Measurements from ENCODE around the gene VGLL3. TPM values are rescaled to one million over a fixed set of nuclear protein-coding genes. Genes with fewer than 3 reads are reported as not detected.
A peak's percentile ranks its signal among the peaks of the same experiment; 100 is the strongest.

Gene VGLL3
- total and polyA plus RNA-seq, 3 donors from 2014 or later: 8.3 to 27.6 (median 14.3) TPM

- intact Hi-C loops (cut with DNase I; ENCODE audit: low total_unique reads): no loop called here
- Histone ChIP-seq H3K27ac (peak overlapping the region; percentile 73 to 96), H3K4me1 (peaks cover 4% of the 10 kb centered on the region), H3K27me3 (no peaks in the 10 kb centered on the region), H3K9me3 (no peaks in the 10 kb centered on the region), H3K4me3 (peak overlapping the region; percentile 67 to 75), H3K36me3 (ENCODE audit: low read depth, missing control alignments) (no peaks in the 10 kb centered on the region)
- WGBS, 2 donors: 6 to 7% methylated on average over 4 to 29 of the region's 29 CpGs
- no peak for TF ChIP-seq CTCF (IDR thresholded peaks at IDR 0.05)
- TF ChIP-seq POLR2A (IDR thresholded peaks at IDR 0.05): no peak
- no peak for DNase-seq
These were observed 776 bp downstream of the VGLL3 start for GRCh38 chr3:86990012-86990733.

- H3K9me3 ChIP-seq: no peaks in the 10 kb centered on the region
- no peaks in the 10 kb centered on the region for H3K36me3 ChIP-seq (ENCODE audit: low read depth, missing control alignments)
- intact Hi-C loops (cut with DNase I; ENCODE audit: low total_unique reads): no loop called here
- H3K4me1 ChIP-seq: peaks cover 4% of the 10 kb centered on the region
- no peak for TF ChIP-seq CTCF (IDR thresholded peaks at IDR 0.05)
- TF ChIP-seq POLR2A (IDR thresholded peaks at IDR 0.05): no peak
- WGBS, 2 donors: 21 to 36% methylated on average over 7 of the region's 7 CpGs
- peak overlapping the region; percentile 73 to 96 for H3K27ac ChIP-seq
- H3K27me3 ChIP-seq: no peaks in the 10 kb centered on the region
- DNase-seq: no peak
- H3K4me3 ChIP-seq: peak overlapping the region; percentile 67 to 75
These were observed 1.3 kb downstream of the VGLL3 start for GRCh38 chr3:86989611-86990010.

GRCh38 chr3:86989006-86989405 lies 1.9 kb downstream of the VGLL3 start:
- Histone ChIP-seq H3K27ac (peak overlapping the region; percentile 73 to 96), H3K4me3 (peak overlapping the region; percentile 67 to 75), H3K27me3 (no peaks in the 10 kb centered on the region), H3K36me3 (ENCODE audit: low read depth, missing control alignments) (no peaks in the 10 kb centered on the region), H3K4me1 (peaks cover 7% of the 10 kb centered on the region), H3K9me3 (no peaks in the 10 kb centered on the region)
- no peak for TF ChIP-seq POLR2A (IDR thresholded peaks at IDR 0.05)
- TF ChIP-seq CTCF (IDR thresholded peaks at IDR 0.05): no peak
- 8 to 33% methylated on average over 1 of the region's 1 CpG for WGBS, 2 donors
- intact Hi-C loops (cut with DNase I; ENCODE audit: low total_unique reads): no loop called here
- no peak for DNase-seq

GRCh38 chr3:86988235-86988634 lies 2.7 kb downstream of the VGLL3 start:
- 38 to 46% methylated on average over 4 of the region's 4 CpGs for WGBS, 2 donors
- H3K36me3 ChIP-seq (ENCODE audit: low read depth, missing control alignments): no peaks in the 10 kb centered on the region
- H3K4me3 ChIP-seq: peak overlapping the region in 1 of 2 donors; percentile 67
- intact Hi-C loops (cut with DNase I; ENCODE audit: low total_unique reads): no loop called here
- H3K9me3 ChIP-seq: no peaks in the 10 kb centered on the region
- no peak for DNase-seq
- H3K27me3 ChIP-seq: no peaks in the 10 kb centered on the region
- peaks cover 7% of the 10 kb centered on the region for H3K4me1 ChIP-seq
- peak overlapping the region; percentile 63 to 96 for H3K27ac ChIP-seq
- no peak for TF ChIP-seq POLR2A (IDR thresholded peaks at IDR 0.05)
- no peak for TF ChIP-seq CTCF (IDR thresholded peaks at IDR 0.05)

GRCh38 chr3:86987421-86987715 lies 3.6 kb downstream of the VGLL3 start:
- DNase-seq: no peak
- Histone ChIP-seq H3K36me3 (ENCODE audit: low read depth, missing control alignments) (no peaks in the 10 kb centered on the region), H3K27ac (peak overlapping the region; percentile 63 to 96), H3K9me3 (no peaks in the 10 kb centered on the region), H3K4me3 (no peak overlapping the region), H3K27me3 (no peaks in the 10 kb centered on the region), H3K4me1 (peaks cover 7% of the 10 kb centered on the region)
- 72 to 80% methylated on average over 1 of the region's 1 CpG for WGBS, 2 donors
- TF ChIP-seq POLR2A (IDR thresholded peaks at IDR 0.05) (no peak), CTCF (IDR thresholded peaks at IDR 0.05) (no peak)
- intact Hi-C loops (cut with DNase I; ENCODE audit: low total_unique reads): no loop called here
